Dermis blood vessel endothelial cell (primary cell): ENCODE measurements around the gene LRP1. TPM values are rescaled to one million over a fixed set of nuclear protein-coding genes. Genes with fewer than 3 reads are reported as not detected.

Experiments
- DNase-seq: peaks from one replicate; pipeline ENCODE4 v3.0.0; 2010
- total RNA-seq: library from RNA; depleted of rRNA; stranded (reverse); fragments of >200 nt; gene quantifications from 2 replicates; pipeline ENCODE4 v1.2.3, GENCODE V29; 2014

Gene LRP1
- total RNA-seq, 1 donor from 2014 or later = 3.2 TPM

- no peak for DNase-seq
Measured at GRCh38 chr12:57226588-57227314, 98.5 kb downstream of the LRP1 start.

- no peak for DNase-seq
Measured at GRCh38 chr12:57227315-57228115, 99.2 kb downstream of the LRP1 start.

GRCh38 chr12:57229046-57229633 lies 100.9 kb downstream of the LRP1 start:
- DNase-seq = no peak

- peak; percentile 96 for DNase-seq
Measured at GRCh38 chr12:57229634-57230380, 101.5 kb downstream of the LRP1 start, which contains the start of gene SHMT2. Gene SHMT2 (plus strand): TSS chr12:57229711. CDS start chr12:57229779, 68 bp downstream.

- DNase-seq = no peak
Measured at GRCh38 chr12:57230381-57231155, 102.3 kb downstream of the LRP1 start.

GRCh38 chr12:57231276-57232021 lies 103.2 kb downstream of the LRP1 start:
- DNase-seq = no peak

- no peak for DNase-seq
Measured at GRCh38 chr12:57232156-57232756, 104.0 kb downstream of the LRP1 start.

GRCh38 chr12:57233357-57234232 lies 105.3 kb downstream of the LRP1 start:
- no peak for DNase-seq

GRCh38 chr12:57234233-57234570 lies 105.9 kb downstream of the LRP1 start:
- DNase-seq = no peak

- no peak for DNase-seq
Measured at GRCh38 chr12:57234571-57235016, 106.3 kb downstream of the LRP1 start.

- DNase-seq = no peak
Measured at GRCh38 chr12:57235017-57235727, 106.9 kb downstream of the LRP1 start.

- no peak for DNase-seq
Measured at GRCh38 chr12:57235728-57236131, 107.4 kb downstream of the LRP1 start.

- DNase-seq = no peak
Measured at GRCh38 chr12:57236201-57236924, 108.1 kb downstream of the LRP1 start.

GRCh38 chr12:57236925-57237595 lies 108.8 kb downstream of the LRP1 start:
- DNase-seq = no peak

GRCh38 chr12:57237596-57237931 lies 109.3 kb downstream of the LRP1 start:
- DNase-seq = no peak

- DNase-seq = no peak
Measured at GRCh38 chr12:57237932-57238853, 109.9 kb downstream of the LRP1 start.
